CD14-positive monocyte (primary cell): Measurements from ENCODE around the gene LACTBL1. TPM values are rescaled to one million over a fixed set of nuclear protein-coding genes. Genes with fewer than 3 reads are reported as not detected.

Experiments used
- DNase-seq, 3 donors: peaks; one replicate each; pipeline ENCODE4 v3.0.0-alpha.2; 2011 to 2022
- H2AFZ ChIP-seq: 2 replicates; pipeline ENCODE4 v1.6.0; 2012; ENCODE audit warnings: mild to moderate bottlenecking, low read depth, low read length, inconsistent platforms; ENCODE audit not compliant: insufficient read depth, poor library complexity, severe bottlenecking
- H3K27ac ChIP-seq, 2 donors: 1 replicate in 1 of 2; 2 replicates in 1 of 2; pipeline ENCODE4 v1.5.1; 2012 to 2013; ENCODE audit warnings: low read length in 2 of 2, control low read depth in 1 of 2, inconsistent platforms in 1 of 2, low read depth in 1 of 2, mild to moderate bottlenecking in 1 of 2
- H3K27me3 ChIP-seq, 2 donors: one replicate each; pipeline versions ENCODE4 v1.6.0 to v1.6.1; 2011 to 2013; ENCODE audit warnings: low read length in 2 of 2; ENCODE audit not compliant: control insufficient read depth in 2 of 2, insufficient read depth in 2 of 2
- H3K36me3 ChIP-seq, 2 donors: replicated peaks in 1 of 2; 1 replicate in 1 of 2; 2 replicates in 1 of 2; pipeline versions ENCODE4 v1.5.1 to v1.6.1; 2012 to 2013; ENCODE audit warnings: low read length in 2 of 2, control low read depth in 1 of 2, inconsistent platforms in 1 of 2, mild to moderate bottlenecking in 1 of 2; ENCODE audit not compliant: insufficient read depth in 2 of 2, control insufficient read depth in 1 of 2
- H3K4me1 ChIP-seq, 2 donors: 1 replicate in 1 of 2; 2 replicates in 1 of 2; pipeline versions ENCODE4 v1.5.1 to v1.6.1; 2012 to 2013; ENCODE audit warnings: low read length in 2 of 2, control low read depth in 1 of 2, inconsistent platforms in 1 of 2, mild to moderate bottlenecking in 1 of 2, moderate library complexity in 1 of 2; ENCODE audit not compliant: insufficient read depth in 2 of 2, control insufficient read depth in 1 of 2
- H3K4me2 ChIP-seq: replicated peaks from 2 replicates; pipeline ENCODE3; 2012; ENCODE audit warnings: low read length, moderate library complexity, mild to moderate bottlenecking; ENCODE audit not compliant: poor library complexity, severe bottlenecking; ENCODE audit errors: extremely low read depth
- H3K4me3 ChIP-seq, 3 experiments: fragments of 200-600 bp in 1 of 3; sonication (generic) in 1 of 3; replicated peaks in 1 of 3; 1 replicate in 2 of 3; 2 replicates in 1 of 3; pipeline ENCODE4 v1.5.1; 2011 to 2013; ENCODE audit warnings: low read length in 3 of 3, mild to moderate bottlenecking in 3 of 3, control low read depth in 2 of 3, low read depth in 2 of 3, inconsistent platforms in 1 of 3, moderate library complexity in 1 of 3
- H3K79me2 ChIP-seq: 2 replicates; pipeline ENCODE4 v1.6.0; 2012; ENCODE audit warnings: mild to moderate bottlenecking, control low read depth, inconsistent platforms, low read length, moderate library complexity; ENCODE audit not compliant: insufficient read depth
- H3K9ac ChIP-seq: 2 replicates; pipeline ENCODE4 v1.6.0; 2017; ENCODE audit warnings: low read length, mild to moderate bottlenecking; ENCODE audit not compliant: insufficient read depth, poor library complexity, severe bottlenecking
- H3K9me3 ChIP-seq, 2 donors: replicated peaks in 1 of 2; 1 replicate in 1 of 2; 2 replicates in 1 of 2; pipeline versions ENCODE4 v1.5.1 to v1.6.1; 2012 to 2013; ENCODE audit warnings: low read length in 2 of 2, control low read depth in 1 of 2; ENCODE audit not compliant: control insufficient read depth in 1 of 2, insufficient read depth in 1 of 2
- H4K20me1 ChIP-seq: 2 replicates; pipeline ENCODE4 v1.6.0; 2012; ENCODE audit warnings: mild to moderate bottlenecking, low read length, control low read depth, moderate library complexity; ENCODE audit not compliant: insufficient read depth
- H3K27ac Mint-ChIP-seq, 7 donors: one replicate each; pipeline ENCODE4 v1.8.0; 2020; ENCODE audit warnings: mild to moderate bottlenecking in 7 of 7, mixed read lengths in 7 of 7, moderate library complexity in 6 of 7, inconsistent platforms in 2 of 7
- H3K27me3 Mint-ChIP-seq, 3 donors: one replicate each; pipeline ENCODE4 v1.8.0; 2021 to 2022; ENCODE audit warnings: low read depth in 3 of 3, mild to moderate bottlenecking in 3 of 3, mixed read lengths in 3 of 3, moderate library complexity in 3 of 3, inconsistent platforms in 1 of 3
- H3K36me3 Mint-ChIP-seq, 2 donors: one replicate each; pipeline ENCODE4 v1.8.0; 2020; ENCODE audit warnings: mixed read lengths in 2 of 2, inconsistent platforms in 1 of 2, mild to moderate bottlenecking in 1 of 2
- H3K4me1 Mint-ChIP-seq: one replicate; pipeline ENCODE4 v1.8.0; 2020; ENCODE audit warnings: mild to moderate bottlenecking, mixed read lengths
- H3K4me3 Mint-ChIP-seq, 2 donors: one replicate each; pipeline ENCODE4 v1.8.0; 2020; ENCODE audit warnings: mild to moderate bottlenecking in 2 of 2, mixed read lengths in 2 of 2, moderate library complexity in 1 of 2
- H3K9me3 Mint-ChIP-seq, 7 donors: one replicate each; pipeline ENCODE4 v1.8.0; 2020 to 2022; ENCODE audit warnings: mixed read lengths in 7 of 7, mild to moderate bottlenecking in 6 of 7, moderate library complexity in 6 of 7, inconsistent platforms in 2 of 7
- WGBS: methylation state at CpG from one replicate; pipeline ENCODE4 v1.1.5; 2013; ENCODE audit warnings: missing lambda C conversion rate; ENCODE audit not compliant: insufficient coverage; 5-methylcytosine and 5-hydroxymethylcytosine counted together
- intact Hi-C, 2 donors: fragments of 100-400 bp; cut with micrococcal nuclease; formaldehyde crosslinking; loops; one replicate each; pipeline versions ENCODE4 v1.15.0 to v1.15.1; 2023
- polyA plus RNA-seq, 3 donors: library from polyadenylated mRNA; depleted of rRNA in 1 of 3; unstranded in 2 of 3; stranded (reverse) in 1 of 3; fragments of 300-500 nt in 2 of 3; fragments of >200 nt in 1 of 3; fragmentation: Illumina TruSeq in 2 of 3; gene quantifications; 1 replicate in 2 of 3; 2 replicates in 1 of 3; pipeline ENCODE4 v1.2.3, GENCODE V29; 2012 to 2021
- TF ChIP-seq, protein P1 (sequence below): fragments of 200-600 bp; IDR thresholded peaks from one replicate; pipeline ENCODE4 v1.8.0; 2022; ENCODE audit warnings: antibody characterized with exemption, mild to moderate bottlenecking

LACTBL1 gene
- polyA plus RNA-seq, 3 donors, result not detected

DNA sequence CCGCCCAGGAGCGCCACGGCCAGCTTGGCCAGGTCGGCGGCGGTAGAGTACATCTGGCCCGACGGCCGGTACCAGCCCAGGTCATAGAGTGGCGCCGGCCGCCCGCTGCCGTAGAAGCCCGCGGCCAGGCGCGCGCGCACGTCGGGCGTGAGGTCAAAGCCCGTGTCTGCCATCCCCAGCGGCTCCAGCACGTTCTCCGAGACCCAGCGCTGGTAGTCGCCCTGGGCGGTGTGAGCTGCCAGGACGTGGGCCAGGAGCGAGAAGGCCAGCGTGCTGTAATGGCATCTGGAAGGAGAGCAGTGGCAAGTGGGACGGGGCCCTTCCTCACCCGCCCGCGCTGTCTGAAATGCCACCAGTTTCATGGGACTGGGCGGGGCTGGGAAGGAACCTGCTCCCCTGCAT is 18.9 kb downstream of the LACTBL1 start:
- no peaks in the 10 kb centered on the region for H3K4me1 Mint-ChIP-seq
- no peak overlapping the region for H3K27ac Mint-ChIP-seq
- peaks cover 47 to 65% (median 55%) of the 10 kb centered on the region in 3 donors for H3K27me3 Mint-ChIP-seq

DNA sequence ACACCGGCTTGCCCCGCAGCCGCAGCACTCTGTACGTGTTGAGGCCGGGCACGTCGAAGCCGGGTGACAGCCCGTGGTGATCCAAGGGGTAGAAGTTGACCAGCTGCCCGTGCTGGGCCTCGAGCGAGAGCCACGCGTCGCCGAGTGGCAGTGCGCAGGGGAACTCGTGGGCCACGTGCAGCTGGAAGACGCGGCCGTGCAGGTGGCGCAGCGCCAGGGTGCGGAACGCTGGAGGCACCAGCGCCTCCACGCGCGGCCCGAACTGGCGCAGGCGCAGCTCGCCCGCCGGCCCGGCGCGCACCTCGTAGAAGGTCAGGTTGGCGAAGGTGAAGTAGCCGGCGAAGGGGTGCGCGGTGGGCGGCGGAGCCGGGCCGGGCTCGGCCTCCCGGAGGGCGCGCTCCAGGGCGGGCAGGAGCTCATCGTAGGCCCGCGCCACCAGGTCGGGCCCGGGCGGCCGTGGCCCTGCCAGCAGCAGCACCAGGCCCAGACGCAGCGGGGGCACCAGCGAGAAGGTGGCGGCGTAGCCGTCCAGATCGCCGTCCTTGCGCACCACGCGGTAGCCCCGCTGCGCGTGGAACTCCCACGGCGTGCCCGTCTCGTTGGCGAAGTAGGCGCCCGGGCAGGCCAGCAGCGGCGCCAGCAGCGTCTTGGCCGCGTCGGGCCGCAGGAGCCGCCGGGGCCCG is 19.5 kb downstream of the LACTBL1 start:
- Histone ChIP-seq H3K9me3 (peaks cover 0 to 4% of the 10 kb centered on the region in 2 donors), H3K4me2 (no peak overlapping the region), H3K36me3 (no peaks in the 10 kb centered on the region), H3K79me2 (no peaks in the 10 kb centered on the region), H3K9ac (no peak overlapping the region), H3K27ac (no peak overlapping the region), H3K4me3 (no peak overlapping the region), H2AFZ (no peak overlapping the region), H3K27me3 (peaks cover 13 to 46% of the 10 kb centered on the region in 2 donors), H3K4me1 (no peaks in the 10 kb centered on the region), H4K20me1 (no peaks in the 10 kb centered on the region)
- no peaks in the 10 kb centered on the region for H3K36me3 Mint-ChIP-seq
- H3K4me3 Mint-ChIP-seq, result peak overlapping the region in 1 of 2 donors; percentile 62
- H3K27me3 Mint-ChIP-seq, result peaks cover 47 to 67% (median 59%) of the 10 kb centered on the region in 3 donors
- no peak overlapping the region for H3K27ac Mint-ChIP-seq
- intact Hi-C loops, result no loop called here
- peaks cover 0 to 3% (median 0%) of the 10 kb centered on the region in 7 donors for H3K9me3 Mint-ChIP-seq
- no peaks in the 10 kb centered on the region for H3K4me1 Mint-ChIP-seq
- 12% methylated on average over 92 of the region's 92 CpGs for WGBS
- no peak for DNase-seq
- TF ChIP-seq, protein P1, sequence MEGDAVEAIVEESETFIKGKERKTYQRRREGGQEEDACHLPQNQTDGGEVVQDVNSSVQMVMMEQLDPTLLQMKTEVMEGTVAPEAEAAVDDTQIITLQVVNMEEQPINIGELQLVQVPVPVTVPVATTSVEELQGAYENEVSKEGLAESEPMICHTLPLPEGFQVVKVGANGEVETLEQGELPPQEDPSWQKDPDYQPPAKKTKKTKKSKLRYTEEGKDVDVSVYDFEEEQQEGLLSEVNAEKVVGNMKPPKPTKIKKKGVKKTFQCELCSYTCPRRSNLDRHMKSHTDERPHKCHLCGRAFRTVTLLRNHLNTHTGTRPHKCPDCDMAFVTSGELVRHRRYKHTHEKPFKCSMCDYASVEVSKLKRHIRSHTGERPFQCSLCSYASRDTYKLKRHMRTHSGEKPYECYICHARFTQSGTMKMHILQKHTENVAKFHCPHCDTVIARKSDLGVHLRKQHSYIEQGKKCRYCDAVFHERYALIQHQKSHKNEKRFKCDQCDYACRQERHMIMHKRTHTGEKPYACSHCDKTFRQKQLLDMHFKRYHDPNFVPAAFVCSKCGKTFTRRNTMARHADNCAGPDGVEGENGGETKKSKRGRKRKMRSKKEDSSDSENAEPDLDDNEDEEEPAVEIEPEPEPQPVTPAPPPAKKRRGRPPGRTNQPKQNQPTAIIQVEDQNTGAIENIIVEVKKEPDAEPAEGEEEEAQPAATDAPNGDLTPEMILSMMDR, result no peak

More for the DNA sequence above, 18.9 kb downstream of the LACTBL1 start:
- Histone ChIP-seq H3K9ac (no peak overlapping the region), H2AFZ (no peak overlapping the region), H3K4me3 (no peak overlapping the region), H3K36me3 (no peaks in the 10 kb centered on the region), H3K4me2 (no peak overlapping the region), H3K27me3 (peaks cover 13 to 46% of the 10 kb centered on the region in 2 donors), H4K20me1 (no peaks in the 10 kb centered on the region), H3K79me2 (no peaks in the 10 kb centered on the region), H3K4me1 (no peaks in the 10 kb centered on the region), H3K27ac (no peak overlapping the region), H3K9me3 (peaks cover 0 to 4% of the 10 kb centered on the region in 2 donors)
- Mint-ChIP-seq H3K9me3 (peaks cover 0 to 3% (median 0%) of the 10 kb centered on the region in 7 donors), H3K4me3 (peak overlapping the region in 1 of 2 donors; percentile 77), H3K36me3 (no peaks in the 10 kb centered on the region)
- no peak for DNase-seq
- TF ChIP-seq, protein P1, result no peak
- intact Hi-C loops, result no loop called here
- 16% methylated on average over 38 of the region's 38 CpGs for WGBS
